Rectal smooth muscle tissue (tissue), 1 donor: ENCODE data around the gene C1orf216.

ENCODE experiments used
- H3K27ac ChIP-seq: one replicate; pipeline ENCODE4 v1.7.0; 2013; ENCODE audit warnings: low read depth, low read length, inconsistent platforms
- H3K27me3 ChIP-seq: one replicate; pipeline ENCODE4 v1.7.0; 2013; ENCODE audit warnings: low read length; ENCODE audit not compliant: control insufficient read depth, insufficient read depth
- H3K36me3 ChIP-seq: one replicate; pipeline ENCODE4 v1.7.0; 2013; ENCODE audit warnings: low read length; ENCODE audit not compliant: control insufficient read depth, insufficient read depth
- H3K4me1 ChIP-seq: one replicate; pipeline ENCODE4 v1.7.0; 2013; ENCODE audit warnings: low read length; ENCODE audit not compliant: control insufficient read depth, insufficient read depth
- H3K4me3 ChIP-seq: one replicate; pipeline ENCODE4 v1.7.0; 2013; ENCODE audit warnings: low read length
- H3K9ac ChIP-seq: one replicate; pipeline ENCODE4 v1.7.0; 2013; ENCODE audit warnings: low read length

The C1orf216 gene

GRCh38 chr1:35718492-35719336, at the start of gene C1orf216:
Gene C1orf216 (minus strand): TSS chr1:35718884. CDS start chr1:35716321, 2,563 bp downstream.
- peaks cover 4% of the 10 kb centered on the region for H3K36me3 ChIP-seq
- H3K27ac ChIP-seq: peak within 1 kb of the TSS; percentile 80
- H3K4me1 ChIP-seq: peaks cover 16% of the 10 kb centered on the region
- peak within 1 kb of the TSS; percentile 95 for H3K4me3 ChIP-seq
- peak within 1 kb of the TSS; percentile 92 for H3K9ac ChIP-seq
- no peaks in the 10 kb centered on the region for H3K27me3 ChIP-seq

GRCh38 chr1:35764283-35764682, 45.6 kb upstream of the C1orf216 start:
- Histone ChIP-seq H3K27me3 (no peaks in the 10 kb centered on the region), H3K4me3 (no peak overlapping the region), H3K36me3 (no peaks in the 10 kb centered on the region), H3K9ac (no peak overlapping the region), H3K4me1 (no peaks in the 10 kb centered on the region), H3K27ac (no peak overlapping the region)

- no peak overlapping the region for H3K4me3 ChIP-seq
- H3K9ac ChIP-seq: no peak overlapping the region
- no peaks in the 10 kb centered on the region for H3K36me3 ChIP-seq
- no peak overlapping the region for H3K27ac ChIP-seq
- H3K27me3 ChIP-seq: no peaks in the 10 kb centered on the region
- no peaks in the 10 kb centered on the region for H3K4me1 ChIP-seq
These were observed 44.5 kb upstream of the C1orf216 start for GRCh38 chr1:35763201-35763600.

GRCh38 chr1:35762141-35762540, 43.5 kb upstream of the C1orf216 start:
- Histone ChIP-seq H3K27ac (no peak overlapping the region), H3K4me3 (no peak overlapping the region), H3K4me1 (no peaks in the 10 kb centered on the region), H3K27me3 (no peaks in the 10 kb centered on the region), H3K36me3 (no peaks in the 10 kb centered on the region), H3K9ac (no peak overlapping the region)

GRCh38 chr1:35756064-35756463, 37.4 kb upstream of the C1orf216 start:
- H3K4me3 ChIP-seq: no peak overlapping the region
- H3K27me3 ChIP-seq: no peaks in the 10 kb centered on the region
- no peaks in the 10 kb centered on the region for H3K4me1 ChIP-seq
- no peaks in the 10 kb centered on the region for H3K36me3 ChIP-seq
- no peak overlapping the region for H3K27ac ChIP-seq
- no peak overlapping the region for H3K9ac ChIP-seq

- Histone ChIP-seq H3K27ac (no peak overlapping the region), H3K4me1 (no peaks in the 10 kb centered on the region), H3K9ac (no peak overlapping the region), H3K27me3 (no peaks in the 10 kb centered on the region), H3K36me3 (no peaks in the 10 kb centered on the region), H3K4me3 (no peak overlapping the region)
These were observed 35.1 kb upstream of the C1orf216 start for GRCh38 chr1:35753626-35754260.

GRCh38 chr1:35748326-35748725, 29.6 kb upstream of the C1orf216 start:
- Histone ChIP-seq H3K36me3 (no peaks in the 10 kb centered on the region), H3K27me3 (no peaks in the 10 kb centered on the region), H3K27ac (no peak overlapping the region), H3K4me3 (no peak overlapping the region), H3K4me1 (no peaks in the 10 kb centered on the region), H3K9ac (no peak overlapping the region)

GRCh38 chr1:35745124-35745730, 26.5 kb upstream of the C1orf216 start:
- no peaks in the 10 kb centered on the region for H3K27me3 ChIP-seq
- no peak overlapping the region for H3K27ac ChIP-seq
- H3K9ac ChIP-seq: no peak overlapping the region
- H3K36me3 ChIP-seq: no peaks in the 10 kb centered on the region
- no peaks in the 10 kb centered on the region for H3K4me1 ChIP-seq
- H3K4me3 ChIP-seq: no peak overlapping the region

GRCh38 chr1:35737120-35737519, 18.4 kb upstream of the C1orf216 start:
- Histone ChIP-seq H3K4me3 (no peak overlapping the region), H3K36me3 (no peaks in the 10 kb centered on the region), H3K4me1 (no peaks in the 10 kb centered on the region), H3K9ac (no peak overlapping the region), H3K27me3 (no peaks in the 10 kb centered on the region), H3K27ac (no peak overlapping the region)

- Histone ChIP-seq H3K27me3 (no peaks in the 10 kb centered on the region), H3K27ac (no peak overlapping the region), H3K36me3 (no peaks in the 10 kb centered on the region), H3K4me3 (no peak overlapping the region), H3K4me1 (no peaks in the 10 kb centered on the region), H3K9ac (no peak overlapping the region)
These were observed 8.9 kb upstream of the C1orf216 start for GRCh38 chr1:35727434-35728040.

GRCh38 chr1:35726450-35727433, 8.1 kb upstream of the C1orf216 start:
- Histone ChIP-seq H3K9ac (no peak overlapping the region), H3K27me3 (no peaks in the 10 kb centered on the region), H3K36me3 (no peaks in the 10 kb centered on the region), H3K4me1 (no peaks in the 10 kb centered on the region), H3K4me3 (no peak overlapping the region), H3K27ac (no peak overlapping the region)
